GM12865 (cell line): ENCODE data around the gene APOL1.

Experiments used
- DNase-seq: peaks from one replicate; pipeline ENCODE4 v3.0.0; 2010; ENCODE audit warnings: low read depth
- H3K4me3 ChIP-seq: 2 replicates; pipeline ENCODE4 v1.5.1; 2011; ENCODE audit warnings: mild to moderate bottlenecking, low read depth, low read length, control low read depth
- CTCF ChIP-seq: IDR thresholded peaks from 2 replicates; pipeline ENCODE4 v1.5.1; 2011; ENCODE audit warnings: low read length, control low read depth, low read depth, inconsistent platforms; ENCODE audit not compliant: insufficient read depth; ENCODE audit errors: missing control alignments

APOL1 gene

GRCh38 chr22:36303115-36303467 is 50.2 kb downstream of the APOL1 start:
- no peak overlapping the region for H3K4me3 ChIP-seq
- DNase-seq = no peak
- no peak for TF ChIP-seq CTCF

GRCh38 chr22:36303874-36304273 is 50.9 kb downstream of the APOL1 start:
- H3K4me3 ChIP-seq = no peak overlapping the region
- no peak for DNase-seq
- TF ChIP-seq CTCF = no peak

GRCh38 chr22:36304429-36304828 is 51.5 kb downstream of the APOL1 start:
- no peak for DNase-seq
- no peak overlapping the region for H3K4me3 ChIP-seq
- TF ChIP-seq CTCF = no peak

GRCh38 chr22:36305813-36306212 is 52.9 kb downstream of the APOL1 start:
- DNase-seq = no peak
- no peak for TF ChIP-seq CTCF
- no peak overlapping the region for H3K4me3 ChIP-seq

- no peak for DNase-seq
- no peak overlapping the region for H3K4me3 ChIP-seq
- TF ChIP-seq CTCF = no peak
These were observed 53.3 kb downstream of the APOL1 start for GRCh38 chr22:36306227-36306626.

- TF ChIP-seq CTCF = no peak
- DNase-seq = no peak
- H3K4me3 ChIP-seq = no peak overlapping the region
These were observed 55.9 kb downstream of the APOL1 start for GRCh38 chr22:36308880-36309279.

- no peak overlapping the region for H3K4me3 ChIP-seq
- TF ChIP-seq CTCF = no peak
- no peak for DNase-seq
These were observed 58.6 kb downstream of the APOL1 start for GRCh38 chr22:36311386-36312085.
